Caco-2 (cell line): Measurements from ENCODE around the gene BUD13. TPM values are rescaled to one million over a fixed set of nuclear protein-coding genes. Genes with fewer than 3 reads are reported as not detected.

Experiments used
- BruUV-seq: library from RNA; stranded (reverse); fragments of 400-500 nt; replicated peaks from 2 replicates; lab custom pipeline; 2021; lab: Mats Ljungman, UMichigan
- CTCF ChIA-PET: fragments of 300-600 bp; sonication (Branson Sonifier 250); formaldehyde crosslinking; loops from one replicate; lab custom pipeline; 2022; ENCODE audit warnings: antibody characterized with exemption; lab: Charles Lee
- POLR2A ChIA-PET: fragments of 300-600 bp; sonication (Branson Sonifier 250); formaldehyde crosslinking; loops from one replicate; lab custom pipeline; 2022; ENCODE audit warnings: antibody characterized with exemption; lab: Charles Lee
- DNase-seq, 2 experiments: peaks; one replicate each; pipeline versions ENCODE4 v3.0.0 to v3.0.0-alpha.2; 2020 to 2022
- H3K27me3 ChIP-seq: replicated peaks from 2 replicates; pipeline ENCODE4 v1.6.0; 2011; ENCODE audit warnings: low read length; ENCODE audit not compliant: control insufficient read depth, insufficient read depth
- H3K36me3 ChIP-seq: 2 replicates; pipeline ENCODE4 v1.5.1; 2011; ENCODE audit warnings: low read length; ENCODE audit not compliant: control insufficient read depth, insufficient read depth
- H3K4me1 ChIP-seq: fragments of 250-450 bp; sonication (Bioruptor Pico); 2 replicates; pipeline ENCODE4 v1.5.1; 2020; ENCODE audit warnings: mild to moderate bottlenecking
- H3K4me3 ChIP-seq: 2 replicates; pipeline ENCODE4 v1.5.1; 2011; ENCODE audit warnings: low read depth, mild to moderate bottlenecking, control low read depth, low read length
- H3K9me3 ChIP-seq: fragments of 250-450 bp; sonication (Bioruptor Pico); 2 replicates; pipeline ENCODE4 v1.5.1; 2020; ENCODE audit warnings: mild to moderate bottlenecking, moderate library complexity
- H3K27ac Mint-ChIP-seq: one replicate; pipeline ENCODE4 v1.8.0; 2022; ENCODE audit warnings: mixed read lengths; ENCODE audit not compliant: unreplicated experiment
- H3K27me3 Mint-ChIP-seq: one replicate; pipeline ENCODE4 v1.8.0; 2022; ENCODE audit warnings: mixed read lengths; ENCODE audit not compliant: insufficient read depth, unreplicated experiment
- H3K36me3 Mint-ChIP-seq: one replicate; pipeline ENCODE4 v1.8.0; 2022; ENCODE audit warnings: mild to moderate bottlenecking, mixed read lengths; ENCODE audit not compliant: insufficient read depth, unreplicated experiment
- H3K4me1 Mint-ChIP-seq: one replicate; pipeline ENCODE4 v1.8.0; 2022; ENCODE audit warnings: low read depth, mixed read lengths; ENCODE audit not compliant: unreplicated experiment
- H3K4me3 Mint-ChIP-seq: one replicate; pipeline ENCODE4 v1.8.0; 2022; ENCODE audit warnings: mild to moderate bottlenecking, moderate library complexity, mixed read lengths; ENCODE audit not compliant: unreplicated experiment
- H3K9me3 Mint-ChIP-seq: one replicate; pipeline ENCODE4 v1.8.0; 2022; ENCODE audit warnings: mixed read lengths; ENCODE audit not compliant: unreplicated experiment
- CTCF ChIP-seq, 2 experiments: fragments of 200-600 bp in 1 of 2; IDR thresholded peaks; 1 replicate in 1 of 2; 2 replicates in 1 of 2; pipeline versions ENCODE4 v1.5.1 to v1.8.0; 2011 to 2022; ENCODE audit warnings: antibody characterized with exemption in 1 of 2, control low read depth in 1 of 2, inconsistent platforms in 1 of 2, low read depth in 1 of 2, low read length in 1 of 2, mild to moderate bottlenecking in 1 of 2, moderate library complexity in 1 of 2; ENCODE audit not compliant: insufficient read depth in 1 of 2, severe bottlenecking in 1 of 2, unreplicated experiment in 1 of 2
- intact Hi-C: fragments of 100-400 bp; cut with micrococcal nuclease; formaldehyde crosslinking; loops from one replicate; pipeline ENCODE4 v1.10.0; 2022; ENCODE audit not compliant: unreplicated experiment
- total RNA-seq: library from RNA; stranded (reverse); gene quantifications from 2 replicates; pipeline ENCODE4 v1.2.3, GENCODE V29; 2022

The BUD13 gene
- total RNA-seq, 1 experiment from 2014 or later, result 42.6 TPM

GRCh38 chr11:116738975-116739374, 33.8 kb downstream of the BUD13 start:
- no peaks in the 10 kb centered on the region for H3K36me3 ChIP-seq
- H3K4me3 Mint-ChIP-seq, result no peak overlapping the region
- H3K4me1 ChIP-seq, result peaks cover 14% of the 10 kb centered on the region
- H3K9me3 Mint-ChIP-seq, result no peaks in the 10 kb centered on the region
- CTCF ChIA-PET, result interaction anchor here (0.6 kb wide), 1 partner anchor 69 kb away, joined by 3 read pairs; no protein-coding TSS in a partner anchor
- no peaks in the 10 kb centered on the region for H3K27me3 Mint-ChIP-seq
- DNase-seq, result no peak
- no peaks in the 10 kb centered on the region for H3K27me3 ChIP-seq
- intact Hi-C loops, result no loop called here
- no peaks in the 10 kb centered on the region for H3K36me3 Mint-ChIP-seq
- no peak overlapping the region for H3K27ac Mint-ChIP-seq
- H3K4me1 Mint-ChIP-seq, result peaks cover 3% of the 10 kb centered on the region
- no TSS peak for BruUV-seq
- no peaks in the 10 kb centered on the region for H3K9me3 ChIP-seq
- TF ChIP-seq CTCF (IDR thresholded peaks at IDR 0.05; ENCODE audit: insufficient read depth in 1 of 2, low read depth in 1 of 2, low read length in 1 of 2, severe bottlenecking in 1 of 2, unreplicated experiment in 1 of 2), result no peak
- H3K4me3 ChIP-seq, result no peak overlapping the region
- POLR2A ChIA-PET, result no interaction called here

GRCh38 chr11:116736763-116737162, 36.0 kb downstream of the BUD13 start:
- Mint-ChIP-seq H3K9me3 (no peaks in the 10 kb centered on the region), H3K27me3 (no peaks in the 10 kb centered on the region), H3K4me3 (no peak overlapping the region), H3K27ac (no peak overlapping the region), H3K36me3 (no peaks in the 10 kb centered on the region), H3K4me1 (peaks cover 15% of the 10 kb centered on the region)
- H3K9me3 ChIP-seq, result no peaks in the 10 kb centered on the region
- ChIA-PET CTCF (interaction anchor here (0.6 to 1.0 kb wide), 2 partner anchors 10 to 1124 kb away, joined by 3 read pairs; no protein-coding TSS in a partner anchor), POLR2A (no interaction called here)
- DNase-seq, result peak; percentile 76 to 78
- TF ChIP-seq CTCF (IDR thresholded peaks at IDR 0.05; ENCODE audit: insufficient read depth in 1 of 2, low read depth in 1 of 2, low read length in 1 of 2, severe bottlenecking in 1 of 2, unreplicated experiment in 1 of 2), result peak; percentile 74 to 84
- no TSS peak for BruUV-seq
- no peaks in the 10 kb centered on the region for H3K36me3 ChIP-seq
- peaks cover 9% of the 10 kb centered on the region for H3K4me1 ChIP-seq
- no peaks in the 10 kb centered on the region for H3K27me3 ChIP-seq
- H3K4me3 ChIP-seq, result no peak overlapping the region
- intact Hi-C loops, result no loop called here

- H3K27ac Mint-ChIP-seq, result no peak overlapping the region
- ChIA-PET CTCF (interaction anchor here (0.7 to 4.4 kb wide), 5 partner anchors 9 to 376 kb away, joined by 3 to 65 read pairs (median 3); no protein-coding TSS in a partner anchor), POLR2A (no interaction called here)
- peaks cover 9% of the 10 kb centered on the region for H3K4me1 ChIP-seq
- H3K4me1 Mint-ChIP-seq, result peaks cover 15% of the 10 kb centered on the region
- intact Hi-C loops, result loop anchor here (5.0 kb wide), 1 partner anchor 103 kb away; the partner anchor contains the start of gene APOA1
- no peaks in the 10 kb centered on the region for H3K9me3 ChIP-seq
- H3K9me3 Mint-ChIP-seq, result no peaks in the 10 kb centered on the region
- DNase-seq, result peak in 1 of 2 experiments; percentile 40
- TF ChIP-seq CTCF (IDR thresholded peaks at IDR 0.05; ENCODE audit: insufficient read depth in 1 of 2, low read depth in 1 of 2, low read length in 1 of 2, severe bottlenecking in 1 of 2, unreplicated experiment in 1 of 2), result no peak
- no peaks in the 10 kb centered on the region for H3K36me3 ChIP-seq
- no peaks in the 10 kb centered on the region for H3K27me3 ChIP-seq
- no peaks in the 10 kb centered on the region for H3K27me3 Mint-ChIP-seq
- no peak overlapping the region for H3K4me3 Mint-ChIP-seq
- no peak overlapping the region for H3K4me3 ChIP-seq
- no peaks in the 10 kb centered on the region for H3K36me3 Mint-ChIP-seq
- no TSS peak for BruUV-seq
Measured at GRCh38 chr11:116733969-116734508, 38.7 kb downstream of the BUD13 start.
